Measurements from ENCODE around the gene ZBP1.

GRCh38 chr20:57586943-57587277 lies 33.3 kb downstream of the ZBP1 start:
- TF ChIP-seq CTCF (IDR thresholded peaks at IDR 0.05) (no peak), ZFX (IDR thresholded peaks at IDR 0.05; ENCODE audit: borderline replicate concordance) (no peak)

Measured in 22Rv1 (cell line).